Panc1 (cell line): ENCODE results near the gene TEX35. TPM values are rescaled to one million over a fixed set of nuclear protein-coding genes. Genes with fewer than 3 reads are reported as not detected.

Experiments
- ATAC-seq: fragments of 200-7000 bp; cut with Tn5 transposase; 2 replicates; pipeline ENCODE4 v1.9.1; 2020; ENCODE audit warnings: mild to moderate bottlenecking, moderate library complexity
- Bru-seq: library from RNA; stranded (reverse); fragments of 400-500 nt; gene quantifications from one replicate; lab custom pipeline; 2021; lab: Mats Ljungman, UMichigan
- BruChase-seq, 2 experiments: library from RNA; stranded (reverse); fragments of 400-500 nt; gene quantifications; one replicate each; lab custom pipeline; 2021; lab: Mats Ljungman, UMichigan
- BruUV-seq: library from RNA; stranded (reverse); fragments of 400-500 nt; replicated peaks from 2 replicates; lab custom pipeline; 2021; lab: Mats Ljungman, UMichigan
- CTCF ChIA-PET: fragments of 300-600 bp; sonication (Branson Sonifier 250); formaldehyde crosslinking; loops from one replicate; lab custom pipeline; 2022; ENCODE audit warnings: antibody characterized with exemption; lab: Charles Lee
- POLR2A ChIA-PET: fragments of 300-600 bp; sonication (Branson Sonifier 250); formaldehyde crosslinking; loops from one replicate; lab custom pipeline; 2022; ENCODE audit warnings: antibody characterized with exemption; lab: Charles Lee
- DNase-seq: peaks from one replicate; pipeline ENCODE4 v3.0.0-alpha.2; 2010; ENCODE audit warnings: low read depth, low spot score
- H3K27ac ChIP-seq: 2 replicates; pipeline ENCODE4 v1.5.1; 2011; ENCODE audit warnings: mild to moderate bottlenecking, low read length, inconsistent platforms
- H3K27me3 ChIP-seq: fragments of 200-500 bp; sonication (Bioruptor generic); 2 replicates; pipeline ENCODE4 v1.6.0; 2014; ENCODE audit warnings: low read length, inconsistent platforms; ENCODE audit not compliant: control insufficient read depth, insufficient read depth
- H3K36me3 ChIP-seq: fragments of 200-500 bp; sonication (Bioruptor generic); 2 replicates; pipeline ENCODE4 v1.5.1; 2014; ENCODE audit warnings: inconsistent platforms, mild to moderate bottlenecking, low read length, moderate library complexity; ENCODE audit not compliant: control insufficient read depth, insufficient read depth
- H3K4me1 ChIP-seq: 2 replicates; pipeline ENCODE4 v1.5.1; 2011; ENCODE audit warnings: inconsistent platforms, mild to moderate bottlenecking, low read length, moderate library complexity; ENCODE audit not compliant: control insufficient read depth, insufficient read depth
- H3K4me3 ChIP-seq, 2 experiments: 2 replicates each; pipeline ENCODE4 v1.5.1; 2011 to 2012; ENCODE audit warnings: low read depth in 2 of 2, low read length in 2 of 2, mild to moderate bottlenecking in 2 of 2, inconsistent platforms in 1 of 2, moderate library complexity in 1 of 2
- H3K9me3 ChIP-seq: fragments of 200-500 bp; sonication (Bioruptor generic); 2 replicates; pipeline ENCODE4 v1.5.1; 2014; ENCODE audit warnings: low read depth, mild to moderate bottlenecking, inconsistent platforms, low read length, moderate library complexity; ENCODE audit not compliant: control insufficient read depth, insufficient read depth
- CTCF ChIP-seq: fragments of 450-650 bp; IDR thresholded peaks from 2 replicates; pipeline ENCODE4 v1.5.1; 2017; ENCODE audit warnings: mild to moderate bottlenecking
- POLR2AphosphoS5 ChIP-seq: IDR thresholded peaks from 2 replicates; pipeline ENCODE4 v1.6.1; 2012; ENCODE audit warnings: mild to moderate bottlenecking, low read depth, low read length, moderate library complexity
- SIN3A ChIP-seq: IDR thresholded peaks from 2 replicates; pipeline ENCODE4 v1.6.1; 2012; ENCODE audit warnings: low read depth, mild to moderate bottlenecking, low read length, moderate library complexity, borderline replicate concordance; ENCODE audit not compliant: insufficient read depth
- TCF7L2 ChIP-seq: IDR thresholded peaks from 2 replicates; pipeline ENCODE4 v1.6.1; 2011; ENCODE audit warnings: mild to moderate bottlenecking, low read depth, low read length, inconsistent platforms
- in situ Hi-C: cut with HindIII; loops from 2 replicates; pipeline ENCODE4 v1.10.0; 2016; ENCODE audit warnings: low sequenced_read_pairs, low pct_unique_long_range_greater_than_20kb
- intact Hi-C: fragments of 100-400 bp; cut with micrococcal nuclease; formaldehyde crosslinking; loops from one replicate; pipeline ENCODE4 v1.10.0; 2022; ENCODE audit not compliant: unreplicated experiment
- long read RNA-seq: library from polyadenylated mRNA; unstranded; transcript quantifications from one replicate; pipeline ENCODE4 v2.0.0, GENCODE V29; 2021; ENCODE audit not compliant: unreplicated experiment
- polyA plus RNA-seq: library from polyadenylated mRNA; unstranded; fragments of >200 nt; gene quantifications from one replicate; pipeline ENCODE4 v1.2.1, GENCODE V29; 2012; ENCODE audit warnings: missing spikeins; ENCODE audit not compliant: insufficient read length
- total RNA-seq: library from RNA; stranded (reverse); gene quantifications from one replicate; pipeline ENCODE4 v1.2.1, GENCODE V29; 2021; ENCODE audit not compliant: unreplicated experiment
- TF ChIP-seq, protein P1 (sequence below), 2 experiments: IDR thresholded peaks; 2 replicates each; pipeline ENCODE4 v1.6.1; 2011 to 2012; ENCODE audit warnings: low read depth in 2 of 2, control low read depth in 1 of 2, low read length in 1 of 2, mild to moderate bottlenecking in 1 of 2, moderate library complexity in 1 of 2; ENCODE audit not compliant: insufficient read depth in 1 of 2

TEX35 gene
- total RNA-seq (not detected), Bru-seq, nascent RNA (not detected), BruChase-seq, experiment 1, labeled RNA remaining after a 2-hour chase (percentile 13 among the genes with signal in this experiment), BruChase-seq, experiment 2, labeled RNA remaining after a 6-hour chase (percentile 15 among the genes with signal in this experiment)
- not detected for polyA plus RNA-seq
- long read RNA-seq, partial matches to known transcripts: 0 of 1 reads
- long read RNA-seq, other reads (novel, unspliced or antisense): 1 of 1 reads

DNA sequence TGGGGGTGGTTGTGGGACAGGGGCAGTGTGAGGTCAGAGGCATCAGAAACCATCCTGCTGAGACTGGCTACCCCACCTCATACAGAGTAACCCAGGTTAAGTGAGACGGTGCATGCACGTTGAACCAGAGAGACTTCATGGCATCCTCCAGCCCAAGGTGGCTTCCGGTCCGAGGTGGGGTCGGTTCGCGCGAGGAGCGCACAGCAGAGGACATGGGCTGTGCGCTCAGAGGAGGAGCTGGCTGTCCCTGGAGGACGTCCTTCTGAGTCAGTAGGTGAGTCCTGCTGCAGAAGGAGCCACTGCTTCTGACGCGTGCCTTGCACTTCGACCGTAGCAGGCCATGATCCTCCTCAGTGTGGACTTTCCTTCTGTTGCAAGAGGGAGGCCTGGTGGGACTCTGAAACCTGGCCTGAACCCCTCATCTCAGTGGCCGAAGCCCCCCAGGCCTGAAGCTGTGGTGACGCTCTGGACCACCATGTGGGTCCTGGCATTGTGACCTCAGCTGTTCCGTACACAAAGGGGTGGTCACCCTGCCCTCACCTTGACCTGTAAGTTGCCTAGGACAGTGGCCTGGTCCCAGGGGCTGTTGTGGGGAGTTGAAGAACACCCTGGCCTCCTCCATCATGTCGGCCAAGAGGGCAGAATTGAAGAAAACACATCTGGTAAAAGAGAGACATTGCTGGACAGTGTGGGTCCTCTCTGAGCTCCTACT is at the start of gene TEX35:
Gene TEX35, plus strand, starts transcription at position 544 of the 712 bp plus-strand sequence. Its CDS starts 80 bp downstream, at position 624.
- Histone ChIP-seq H3K9me3 (no peaks in the 10 kb centered on the region), H3K27me3 (no peaks in the 10 kb centered on the region), H3K36me3 (no peaks in the 10 kb centered on the region), H3K4me1 (no peaks in the 10 kb centered on the region), H3K4me3 (no peak within 1 kb of the TSS), H3K27ac (no peak within 1 kb of the TSS)
- intact Hi-C loops: no loop called here
- ChIA-PET CTCF (no interaction called here), POLR2A (no interaction called here)
- no TSS peak for BruUV-seq
- ATAC-seq: no peak
- DNase-seq: no peak
- in situ Hi-C loops: no loop called here
- TF ChIP-seq TCF7L2 (no peak), SIN3A (no peak), POLR2AphosphoS5 (no peak), CTCF (no peak)
- TF ChIP-seq, protein P1, sequence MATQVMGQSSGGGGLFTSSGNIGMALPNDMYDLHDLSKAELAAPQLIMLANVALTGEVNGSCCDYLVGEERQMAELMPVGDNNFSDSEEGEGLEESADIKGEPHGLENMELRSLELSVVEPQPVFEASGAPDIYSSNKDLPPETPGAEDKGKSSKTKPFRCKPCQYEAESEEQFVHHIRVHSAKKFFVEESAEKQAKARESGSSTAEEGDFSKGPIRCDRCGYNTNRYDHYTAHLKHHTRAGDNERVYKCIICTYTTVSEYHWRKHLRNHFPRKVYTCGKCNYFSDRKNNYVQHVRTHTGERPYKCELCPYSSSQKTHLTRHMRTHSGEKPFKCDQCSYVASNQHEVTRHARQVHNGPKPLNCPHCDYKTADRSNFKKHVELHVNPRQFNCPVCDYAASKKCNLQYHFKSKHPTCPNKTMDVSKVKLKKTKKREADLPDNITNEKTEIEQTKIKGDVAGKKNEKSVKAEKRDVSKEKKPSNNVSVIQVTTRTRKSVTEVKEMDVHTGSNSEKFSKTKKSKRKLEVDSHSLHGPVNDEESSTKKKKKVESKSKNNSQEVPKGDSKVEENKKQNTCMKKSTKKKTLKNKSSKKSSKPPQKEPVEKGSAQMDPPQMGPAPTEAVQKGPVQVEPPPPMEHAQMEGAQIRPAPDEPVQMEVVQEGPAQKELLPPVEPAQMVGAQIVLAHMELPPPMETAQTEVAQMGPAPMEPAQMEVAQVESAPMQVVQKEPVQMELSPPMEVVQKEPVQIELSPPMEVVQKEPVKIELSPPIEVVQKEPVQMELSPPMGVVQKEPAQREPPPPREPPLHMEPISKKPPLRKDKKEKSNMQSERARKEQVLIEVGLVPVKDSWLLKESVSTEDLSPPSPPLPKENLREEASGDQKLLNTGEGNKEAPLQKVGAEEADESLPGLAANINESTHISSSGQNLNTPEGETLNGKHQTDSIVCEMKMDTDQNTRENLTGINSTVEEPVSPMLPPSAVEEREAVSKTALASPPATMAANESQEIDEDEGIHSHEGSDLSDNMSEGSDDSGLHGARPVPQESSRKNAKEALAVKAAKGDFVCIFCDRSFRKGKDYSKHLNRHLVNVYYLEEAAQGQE (IDR thresholded peaks at IDR 0.05; ENCODE audit: insufficient read depth in 1 of 2, low read depth in 2 of 2, low read length in 1 of 2): no peak

DNA sequence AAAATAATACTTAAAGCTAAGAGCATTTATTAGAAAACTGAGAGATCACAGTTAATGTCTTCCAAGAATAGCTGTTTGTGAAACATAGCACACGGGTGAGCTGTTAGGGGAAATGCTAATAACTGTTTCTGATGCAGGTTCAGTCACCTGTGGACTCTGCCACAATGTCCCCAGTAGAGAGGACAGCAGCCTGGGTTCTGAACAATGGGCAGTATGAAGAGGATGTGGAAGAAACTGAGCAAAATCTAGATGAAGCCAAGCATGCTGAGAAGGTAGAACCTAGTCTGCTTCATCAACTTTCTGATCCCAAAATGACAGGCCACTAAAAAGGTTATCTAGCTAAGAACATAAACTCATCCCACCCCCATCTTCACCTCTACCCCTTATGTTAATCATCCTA is 48.8 kb upstream of the TEX35 start:
- no peak overlapping the region for H3K4me3 ChIP-seq
- intact Hi-C loops: no loop called here
- H3K36me3 ChIP-seq: peaks cover 7% of the 10 kb centered on the region
- ChIA-PET CTCF (no interaction called here), POLR2A (no interaction called here)
- no peak for ATAC-seq
- no peak for DNase-seq
- H3K27ac ChIP-seq: no peak overlapping the region
- TF ChIP-seq CTCF: no peak
- TF ChIP-seq, protein P1 (IDR thresholded peaks at IDR 0.05; ENCODE audit: insufficient read depth in 1 of 2, low read depth in 2 of 2, low read length in 1 of 2): no peak
- no peak for TF ChIP-seq SIN3A
- TF ChIP-seq POLR2AphosphoS5: no peak
- no peak for TF ChIP-seq TCF7L2
- no TSS peak for BruUV-seq
- no peaks in the 10 kb centered on the region for H3K27me3 ChIP-seq
- H3K9me3 ChIP-seq: no peaks in the 10 kb centered on the region
- in situ Hi-C loops: no loop called here
- no peaks in the 10 kb centered on the region for H3K4me1 ChIP-seq
